NCI-H1694 treated with DMSO at 0.1 percent for 48 hours (cell line): ENCODE results near the gene TEX53.

Experiments
- DNase-seq: peaks from one replicate; lab custom pipeline; 2025; lab: John Stamatoyannopoulos, UW

TEX53 gene

GRCh38 chr9:114678795-114679194 is 21.2 kb upstream of the TEX53 start:
- no peak for DNase-seq

- DNase-seq, result no peak
Measured at GRCh38 chr9:114678130-114678529, 20.5 kb upstream of the TEX53 start.

- DNase-seq, result no peak
Measured at GRCh38 chr9:114677418-114677817, 19.8 kb upstream of the TEX53 start.

GRCh38 chr9:114676901-114677300 is 19.3 kb upstream of the TEX53 start:
- no peak for DNase-seq

GRCh38 chr9:114674798-114675540 is 17.4 kb upstream of the TEX53 start:
- no peak for DNase-seq

GRCh38 chr9:114674076-114674797 is 16.6 kb upstream of the TEX53 start:
- no peak for DNase-seq

GRCh38 chr9:114671605-114672004 is 14.0 kb upstream of the TEX53 start:
- DNase-seq, result no peak

GRCh38 chr9:114669961-114670360 is 12.4 kb upstream of the TEX53 start:
- no peak for DNase-seq

GRCh38 chr9:114668146-114668545 is 10.5 kb upstream of the TEX53 start:
- no peak for DNase-seq

GRCh38 chr9:114666851-114667250 is 9.2 kb upstream of the TEX53 start:
- no peak for DNase-seq

GRCh38 chr9:114666401-114666800 is 8.8 kb upstream of the TEX53 start:
- DNase-seq, result no peak

GRCh38 chr9:114664181-114664580 is 6.6 kb upstream of the TEX53 start:
- no peak for DNase-seq

GRCh38 chr9:114662081-114662989 is 4.7 kb upstream of the TEX53 start:
- DNase-seq, result no peak

- no peak for DNase-seq
Measured at GRCh38 chr9:114656301-114656700, 1.3 kb downstream of the TEX53 start.

- DNase-seq, result no peak
Measured at GRCh38 chr9:114655689-114656088, 1.9 kb downstream of the TEX53 start.

- DNase-seq, result peak; percentile 53
Measured at GRCh38 chr9:114653556-114654159, 3.9 kb downstream of the TEX53 start.

- DNase-seq, result no peak
Measured at GRCh38 chr9:114652776-114653555, 4.6 kb downstream of the TEX53 start.

GRCh38 chr9:114643896-114644295 is 13.7 kb downstream of the TEX53 start:
- DNase-seq, result no peak

GRCh38 chr9:114643001-114643400 is 14.6 kb downstream of the TEX53 start:
- DNase-seq, result no peak

- no peak for DNase-seq
Measured at GRCh38 chr9:114641967-114642366, 15.6 kb downstream of the TEX53 start.

GRCh38 chr9:114638404-114638803 is 19.2 kb downstream of the TEX53 start:
- no peak for DNase-seq
